GM23248 (cell line): Measurements from ENCODE around the gene ARHGAP24. TPM values are rescaled to one million over a fixed set of nuclear protein-coding genes. Genes with fewer than 3 reads are reported as not detected.

ENCODE experiments used
- DNase-seq: peaks from one replicate; pipeline ENCODE4 v3.0.0-alpha.2; 2015
- H2AFZ ChIP-seq: fragments of 200-600 bp; sonication (generic); 2 replicates; pipeline ENCODE4 v1.6.1; 2016; ENCODE audit warnings: antibody characterized with exemption
- H3F3A ChIP-seq: fragments of 200-600 bp; sonication (generic); 2 replicates; pipeline ENCODE4 v1.6.1; 2016; ENCODE audit warnings: mild to moderate bottlenecking, antibody characterized with exemption, mixed run types; ENCODE audit not compliant: insufficient read depth
- H3K27ac ChIP-seq: fragments of 200-600 bp; sonication (generic); 2 replicates; pipeline ENCODE4 v1.5.1; 2016; ENCODE audit warnings: mild to moderate bottlenecking
- H3K27me3 ChIP-seq: fragments of 200-600 bp; sonication (generic); replicated peaks from 2 replicates; pipeline ENCODE4 v1.6.1; 2016; ENCODE audit warnings: mild to moderate bottlenecking; ENCODE audit not compliant: insufficient read depth
- H3K36me3 ChIP-seq: fragments of 200-600 bp; sonication (generic); 2 replicates; pipeline ENCODE4 v1.6.1; 2016; ENCODE audit warnings: low read depth, mild to moderate bottlenecking
- H3K4me1 ChIP-seq: fragments of 200-600 bp; sonication (generic); 2 replicates; pipeline ENCODE4 v1.6.1; 2016; ENCODE audit warnings: mild to moderate bottlenecking; ENCODE audit not compliant: insufficient read depth
- H3K4me2 ChIP-seq: fragments of 200-600 bp; sonication (generic); one replicate; pipeline ENCODE4 v1.6.1; 2016; ENCODE audit warnings: mild to moderate bottlenecking; ENCODE audit not compliant: unreplicated experiment
- H3K4me3 ChIP-seq: fragments of 200-600 bp; sonication (generic); 2 replicates; pipeline ENCODE4 v1.5.1; 2016; ENCODE audit warnings: mild to moderate bottlenecking
- H3K79me2 ChIP-seq: fragments of 200-600 bp; sonication (generic); 2 replicates; pipeline ENCODE4 v1.6.1; 2016; ENCODE audit warnings: mild to moderate bottlenecking; ENCODE audit not compliant: insufficient read depth
- H3K9ac ChIP-seq: fragments of 200-600 bp; sonication (generic); 2 replicates; pipeline ENCODE4 v1.6.1; 2016; ENCODE audit warnings: mild to moderate bottlenecking
- H3K9me2 ChIP-seq: fragments of 200-600 bp; sonication (generic); 2 replicates; pipeline ENCODE4 v1.6.1; 2016; ENCODE audit warnings: mixed run types, mild to moderate bottlenecking, moderate library complexity; ENCODE audit not compliant: insufficient read depth
- H3K9me3 ChIP-seq: fragments of 200-600 bp; sonication (generic); one replicate; pipeline ENCODE4 v1.6.1; 2017; ENCODE audit warnings: low read depth
- H4K20me1 ChIP-seq: fragments of 200-600 bp; sonication (generic); 2 replicates; pipeline ENCODE4 v1.6.0; 2016; ENCODE audit not compliant: insufficient read depth
- EZH2 ChIP-seq: fragments of 200-600 bp; sonication (generic); IDR thresholded peaks from 2 replicates; pipeline ENCODE4 v1.6.1; 2018; ENCODE audit warnings: antibody characterized with exemption, mild to moderate bottlenecking; ENCODE audit not compliant: insufficient read depth, poor library complexity, severe bottlenecking
- EZH2phosphoT487 ChIP-seq: fragments of 200-600 bp; sonication (generic); IDR thresholded peaks from 2 replicates; pipeline ENCODE4 v1.6.1; 2018; ENCODE audit warnings: antibody characterized with exemption, moderate library complexity, mild to moderate bottlenecking, low read depth; ENCODE audit not compliant: insufficient read depth
- WGBS, 2 experiments: methylation state at CpG; one replicate each; pipeline ENCODE4 v1.1.6; 2015 to 2017; ENCODE audit warnings: low lambda C conversion rate in 2 of 2, low coverage in 1 of 2; ENCODE audit errors: missing lambda C conversion rate in 2 of 2; 5-methylcytosine and 5-hydroxymethylcytosine counted together
- in situ Hi-C: fragments of 300-500 bp; cut with MboI; formaldehyde crosslinking; loops from 2 replicates; pipeline ENCODE4 v1.15.0; 2020
- polyA plus RNA-seq: library from polyadenylated mRNA; unstranded; fragments of >200 nt; fragmentation: Nextera tagmentation; extraction: Ambion mirVana; gene quantifications from 2 replicates; pipeline ENCODE4 v1.2.1, GENCODE V29; 2016
- total RNA-seq: library from RNA; depleted of rRNA; stranded (reverse); fragments of >200 nt; shearing (Covaris generic); gene quantifications from 2 replicates; pipeline ENCODE4 v1.2.3, GENCODE V29; 2014

ARHGAP24 gene
- total and polyA plus RNA-seq, 2 experiments from 2014 or later, result 24.1 to 31.6 TPM

DNA sequence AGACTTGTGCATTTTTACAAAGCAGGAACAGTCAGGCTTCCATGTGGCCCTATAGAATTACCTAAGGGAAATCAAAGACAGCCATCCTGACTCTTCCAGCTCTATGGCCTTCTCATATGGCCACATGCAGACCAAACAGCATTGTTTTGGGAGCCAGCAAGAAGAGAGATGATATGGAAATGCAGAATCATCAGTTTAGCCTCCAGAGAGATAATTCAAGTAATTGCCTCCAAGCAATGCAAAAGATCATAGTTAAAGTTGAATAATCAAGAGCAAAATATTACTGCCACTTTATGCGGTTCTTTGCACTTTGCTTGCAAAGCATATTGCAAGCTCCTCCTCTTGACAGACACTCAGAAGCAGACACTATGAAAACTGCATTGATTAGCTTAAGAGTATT is 207.4 kb downstream of the ARHGAP24 start:
- Histone ChIP-seq H3K4me1 (peaks cover 19% of the 10 kb centered on the region), H3F3A (peaks cover 16% of the 10 kb centered on the region), H3K9ac (no peak overlapping the region), H3K4me3 (no peak overlapping the region), H3K9me2 (no peaks in the 10 kb centered on the region), H3K27me3 (no peaks in the 10 kb centered on the region), H4K20me1 (no peaks in the 10 kb centered on the region), H3K4me2 (no peak overlapping the region), H3K36me3 (no peaks in the 10 kb centered on the region), H2AFZ (no peak overlapping the region), H3K9me3 (no peaks in the 10 kb centered on the region), H3K27ac (no peak overlapping the region; the same call in 1 of the 2 replicates), H3K79me2 (no peaks in the 10 kb centered on the region)
- in situ Hi-C loops, result no loop called here
- WGBS, 2 experiments, result 97 to 100% methylated on average over 1 of the region's 1 CpG
- TF ChIP-seq EZH2phosphoT487 (no peak), EZH2 (no peak)
- no peak for DNase-seq

DNA sequence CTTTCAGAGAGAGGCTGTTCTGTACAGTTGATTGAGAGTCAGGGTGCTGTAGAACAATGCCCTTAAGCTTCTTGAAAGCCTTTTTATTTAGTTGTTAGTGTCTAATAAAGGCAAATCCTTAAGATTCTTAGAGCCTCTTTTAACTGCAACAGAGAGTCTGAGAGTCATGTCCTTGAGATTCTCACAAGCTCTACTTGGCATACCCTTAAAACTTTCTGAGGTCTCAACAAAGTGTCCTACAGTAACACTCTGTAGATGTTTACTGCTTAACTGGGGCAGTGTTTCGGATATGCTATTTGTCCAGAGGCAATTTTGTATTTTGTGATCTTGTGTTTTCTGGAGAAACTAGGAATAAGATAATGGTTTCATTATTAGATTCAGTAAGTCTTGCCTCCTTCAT is 209.7 kb downstream of the ARHGAP24 start:
- 79 to 81% methylated on average over 1 of the region's 1 CpG for WGBS, 2 experiments
- Histone ChIP-seq H3K4me1 (peaks cover 19% of the 10 kb centered on the region), H3K27me3 (no peaks in the 10 kb centered on the region), H3K9ac (no peak overlapping the region), H3K36me3 (0 out of 2 replicates have a peak, but pooled peaks cover 4% of the 10 kb centered on the region), H3K4me2 (no peak overlapping the region), H3K27ac (no peak overlapping the region), H3K9me3 (no peaks in the 10 kb centered on the region), H3K4me3 (no peak overlapping the region), H2AFZ (no peak overlapping the region), H3F3A (peaks cover 16% of the 10 kb centered on the region), H3K9me2 (no peaks in the 10 kb centered on the region), H3K79me2 (no peaks in the 10 kb centered on the region), H4K20me1 (no peaks in the 10 kb centered on the region)
- in situ Hi-C loops, result no loop called here
- TF ChIP-seq EZH2, result no peak
- TF ChIP-seq EZH2phosphoT487, result no peak
- no peak for DNase-seq

DNA sequence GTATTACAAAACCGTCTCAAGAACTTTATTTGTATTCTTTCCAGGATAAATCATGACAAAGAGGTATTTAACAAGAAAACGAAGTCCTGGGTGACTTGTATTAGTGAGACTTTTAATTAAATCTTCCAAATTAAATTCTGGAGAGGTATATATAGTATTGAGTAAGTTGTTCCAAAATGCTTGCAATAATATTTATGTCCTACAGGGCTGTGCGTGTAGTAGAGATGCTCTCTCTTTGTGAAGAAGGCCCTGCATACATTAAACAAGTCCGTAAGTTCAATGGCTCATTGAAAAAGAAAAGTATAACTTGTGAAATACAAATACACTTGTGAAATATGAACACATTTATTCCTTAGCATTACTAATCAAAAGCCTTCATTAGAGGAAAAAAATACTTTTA is 211.4 kb downstream of the ARHGAP24 start:
- Histone ChIP-seq H3K27ac (no peak overlapping the region), H2AFZ (no peak overlapping the region), H3K36me3 (0 out of 2 replicates have a peak, but pooled peaks cover 4% of the 10 kb centered on the region), H3K79me2 (no peaks in the 10 kb centered on the region), H3F3A (peaks cover 11% of the 10 kb centered on the region), H3K9me2 (no peaks in the 10 kb centered on the region), H3K4me1 (peaks cover 11% of the 10 kb centered on the region), H3K9me3 (no peaks in the 10 kb centered on the region), H3K9ac (no peak overlapping the region), H4K20me1 (no peaks in the 10 kb centered on the region), H3K27me3 (no peaks in the 10 kb centered on the region), H3K4me2 (no peak overlapping the region), H3K4me3 (no peak overlapping the region)
- WGBS, 2 experiments, result 94 to 98% methylated on average over 4 of the region's 4 CpGs
- no peak for DNase-seq
- TF ChIP-seq EZH2phosphoT487 (no peak), EZH2 (no peak)
- in situ Hi-C loops, result no loop called here

DNA sequence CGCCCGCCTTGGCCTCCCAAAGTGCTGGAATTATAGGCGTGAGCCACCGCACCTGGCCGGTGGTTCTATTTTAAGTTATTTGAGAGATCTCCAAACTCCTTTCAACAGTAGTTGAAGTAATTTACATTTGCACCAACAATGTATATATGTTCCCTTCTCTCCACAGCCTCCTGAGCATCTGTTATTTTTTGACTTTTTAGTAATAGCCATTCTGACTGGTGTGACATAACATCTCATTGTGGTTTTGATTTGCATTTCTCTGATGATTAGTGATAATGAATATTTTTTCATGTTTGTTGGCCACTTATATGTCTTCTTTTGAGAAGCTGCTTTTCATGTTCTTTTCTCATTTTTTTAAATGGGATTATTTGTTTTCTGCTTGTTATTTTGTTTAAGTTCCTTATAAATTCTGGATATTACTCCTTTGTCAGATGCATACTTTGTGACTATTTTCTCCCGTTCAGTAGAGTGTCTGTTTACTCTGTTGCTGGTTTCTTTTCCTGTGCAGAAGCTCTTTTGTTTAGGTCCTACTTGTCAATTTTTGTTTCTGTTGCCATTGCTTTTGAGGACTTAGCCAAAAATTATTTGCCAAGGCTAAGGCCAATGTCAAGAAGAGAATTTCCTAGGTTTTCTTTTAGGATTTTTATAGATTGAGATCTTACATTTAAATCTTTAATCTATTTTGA is 213.2 kb downstream of the ARHGAP24 start:
- TF ChIP-seq EZH2phosphoT487, result no peak
- TF ChIP-seq EZH2, result no peak

More for the DNA sequence above, 213.2 kb downstream of the ARHGAP24 start:
- in situ Hi-C loops, result no loop called here
- Histone ChIP-seq H4K20me1 (no peaks in the 10 kb centered on the region), H3K9me3 (no peaks in the 10 kb centered on the region), H3K4me1 (0 out of 2 replicates have a peak, but pooled peaks cover 5% of the 10 kb centered on the region), H3K4me2 (no peak overlapping the region), H3K9me2 (no peaks in the 10 kb centered on the region), H3K79me2 (no peaks in the 10 kb centered on the region), H2AFZ (no peak overlapping the region), H3F3A (no peaks in the 10 kb centered on the region), H3K27me3 (no peaks in the 10 kb centered on the region), H3K9ac (no peak overlapping the region), H3K27ac (no peak overlapping the region), H3K36me3 (0 out of 2 replicates have a peak, but pooled peaks cover 4% of the 10 kb centered on the region), H3K4me3 (no peak overlapping the region)
- no peak for DNase-seq
- WGBS, 2 experiments, result 97 to 99% methylated on average over 6 of the region's 6 CpGs
